Stimulated activated CD4-positive, alpha-beta T cell treated with anti-CD3 and anti-CD28 coated beads, Interleukin-15, amount 100 ng/mL, for 24 hours (primary cell): ENCODE measurements around the gene MTAP.

Source experiments
- DNase-seq: peaks from one replicate; pipeline ENCODE4 v3.0.0-alpha.2; 2020

The MTAP gene

DNA sequence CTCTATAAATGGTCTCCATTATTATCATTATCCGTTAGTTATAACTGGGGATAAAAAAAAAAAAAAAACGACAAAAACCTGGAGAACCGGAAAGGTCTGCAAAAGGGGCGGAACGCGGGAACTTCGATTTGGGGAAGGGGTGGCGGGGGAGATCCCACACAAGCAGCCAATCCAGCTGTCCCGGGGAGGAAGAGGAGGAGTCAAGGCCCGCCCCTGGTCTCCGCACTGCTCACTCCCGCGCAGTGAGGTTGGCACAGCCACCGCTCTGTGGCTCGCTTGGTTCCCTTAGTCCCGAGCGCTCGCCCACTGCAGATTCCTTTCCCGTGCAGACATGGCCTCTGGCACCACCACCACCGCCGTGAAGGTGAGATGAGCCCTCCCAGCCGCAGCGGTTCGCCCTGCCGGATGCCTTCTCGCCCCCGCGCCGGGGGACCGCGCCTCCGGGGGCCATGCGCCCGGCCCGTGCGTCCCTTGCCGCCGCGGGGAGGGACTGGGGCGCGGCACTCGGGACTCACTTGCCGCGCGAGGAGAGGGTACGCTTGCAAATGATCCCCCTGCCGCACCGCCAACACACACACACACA is at the start of gene MTAP:
TSS of gene MTAP (plus strand) at position 219 of the 583 bp plus-strand sequence. CDS start at position 332, 113 bp downstream.
- peak; percentile 91 for DNase-seq

DNA sequence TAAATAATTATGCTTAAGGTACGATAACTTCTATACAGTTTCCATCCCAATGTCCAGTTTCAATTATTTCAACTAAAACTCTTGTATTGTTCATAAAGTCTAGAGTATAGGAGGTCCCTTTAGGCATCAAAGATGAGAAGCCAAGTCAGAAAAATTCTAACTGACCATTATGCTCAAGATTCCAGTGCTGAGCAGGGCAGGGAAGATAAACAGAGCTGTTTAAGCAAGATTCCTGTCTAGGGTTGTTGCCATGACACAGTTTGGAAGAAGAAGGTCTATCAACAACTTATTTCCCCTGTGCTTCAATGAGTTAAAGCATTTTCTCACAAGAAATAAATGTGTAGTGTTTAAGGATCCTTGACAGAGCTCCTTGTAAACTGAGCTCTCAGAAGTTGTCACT is 48.9 kb upstream of the MTAP start:
- no peak for DNase-seq

DNA sequence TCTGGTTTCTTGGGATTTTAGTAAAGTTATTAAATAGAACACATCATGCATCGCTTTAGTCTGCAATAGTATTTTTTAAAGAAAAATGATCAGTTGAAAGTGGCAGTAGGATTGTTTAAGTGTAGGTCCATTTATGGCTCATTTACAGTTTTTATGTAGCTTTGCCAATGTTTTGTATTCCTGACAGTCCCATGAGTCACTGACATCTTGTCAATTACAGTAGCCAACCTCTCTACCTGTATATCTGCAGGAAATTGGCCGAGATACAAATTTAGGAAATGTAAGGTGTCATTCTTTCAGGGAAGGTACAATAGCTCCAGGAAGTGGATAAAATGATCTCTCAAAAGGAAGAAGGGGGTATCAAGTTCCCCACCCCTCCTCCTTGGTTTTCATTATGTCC is 47.7 kb upstream of the MTAP start:
- no peak for DNase-seq

DNA sequence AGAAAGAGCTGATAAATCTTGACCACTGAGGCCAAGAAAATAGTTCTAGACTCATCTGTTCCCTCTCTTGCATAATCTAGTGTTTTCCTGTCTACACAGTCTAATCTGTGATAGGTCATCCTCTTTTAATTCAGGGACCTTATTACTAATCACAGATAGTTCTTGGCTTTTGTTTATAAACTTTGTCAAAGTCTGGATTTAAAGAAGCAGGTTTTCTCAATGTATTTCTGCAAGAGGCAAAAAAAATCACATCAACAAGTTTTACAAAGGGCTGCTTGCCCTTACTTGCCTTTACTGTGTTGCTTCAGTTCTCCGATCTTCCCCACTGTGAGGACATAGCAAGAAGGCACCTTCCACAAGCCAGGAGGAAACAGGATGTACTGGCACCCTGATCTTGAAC is 43.9 kb upstream of the MTAP start:
- no peak for DNase-seq

DNA sequence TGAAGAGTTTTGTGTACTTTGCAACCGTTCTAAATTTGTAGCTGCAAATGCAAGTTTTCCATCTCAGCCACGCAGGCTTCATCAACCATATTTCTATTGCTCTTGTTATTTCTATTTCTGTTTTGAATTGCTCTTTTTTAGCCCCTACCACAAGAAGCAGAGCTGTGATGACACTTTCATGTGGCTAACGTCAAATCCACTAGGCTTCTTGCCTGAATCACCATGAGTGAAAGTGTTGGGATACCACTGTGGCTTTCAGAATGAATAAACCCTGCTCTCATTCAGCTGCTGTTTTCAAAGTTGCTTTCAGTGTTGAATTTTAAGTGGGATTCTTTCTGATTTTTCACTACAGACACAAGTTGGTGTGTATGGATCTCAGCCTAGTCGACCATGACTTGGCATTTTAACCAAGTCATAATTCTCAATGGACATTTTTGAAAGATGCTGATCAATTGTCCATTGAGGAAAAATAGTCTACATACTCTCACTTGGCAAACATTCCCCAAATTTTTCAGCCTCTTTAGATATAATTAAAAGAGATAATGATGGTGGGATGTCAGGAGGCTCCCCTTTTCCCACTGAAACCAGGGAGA is 41.0 kb upstream of the MTAP start:
- peak; percentile 45 for DNase-seq

DNA sequence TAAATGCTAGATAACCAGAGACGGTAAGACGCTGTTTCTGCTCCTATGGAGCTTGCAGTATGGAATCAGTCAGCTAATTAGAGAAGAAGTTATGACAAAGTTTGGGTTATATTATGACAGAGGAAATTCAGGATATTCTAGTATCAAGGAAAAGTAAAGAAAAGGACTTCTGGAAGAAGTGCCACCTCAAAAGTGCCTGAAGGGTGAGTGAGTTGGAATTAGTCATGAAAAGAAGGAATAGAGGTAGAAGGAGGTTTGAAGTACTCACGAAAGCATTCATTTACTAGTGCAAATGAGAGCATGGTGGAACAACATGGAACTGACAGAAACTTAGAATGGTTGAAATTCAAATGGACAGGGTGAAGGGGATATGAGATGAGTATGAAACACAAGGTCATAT is 40.4 kb upstream of the MTAP start:
- no peak for DNase-seq

DNA sequence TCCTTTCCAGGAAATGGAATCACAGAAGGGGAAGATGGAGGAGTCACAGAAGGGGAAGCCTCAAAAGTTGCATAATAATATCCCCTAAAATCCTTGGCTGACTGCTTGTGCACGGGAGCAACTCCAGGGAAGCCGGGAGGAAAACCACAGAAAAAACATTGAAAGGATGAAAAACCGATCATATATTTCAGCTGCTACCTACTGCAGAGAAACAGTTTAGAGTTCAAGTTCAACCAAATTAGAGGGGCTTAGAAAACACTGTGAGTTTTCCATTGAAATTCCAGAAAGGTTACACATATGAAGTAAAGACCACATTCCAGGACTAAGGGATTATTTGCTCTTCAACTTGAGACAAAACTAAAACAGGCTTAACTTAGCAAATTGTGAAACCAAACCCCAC is 37.6 kb upstream of the MTAP start:
- DNase-seq: no peak

DNA sequence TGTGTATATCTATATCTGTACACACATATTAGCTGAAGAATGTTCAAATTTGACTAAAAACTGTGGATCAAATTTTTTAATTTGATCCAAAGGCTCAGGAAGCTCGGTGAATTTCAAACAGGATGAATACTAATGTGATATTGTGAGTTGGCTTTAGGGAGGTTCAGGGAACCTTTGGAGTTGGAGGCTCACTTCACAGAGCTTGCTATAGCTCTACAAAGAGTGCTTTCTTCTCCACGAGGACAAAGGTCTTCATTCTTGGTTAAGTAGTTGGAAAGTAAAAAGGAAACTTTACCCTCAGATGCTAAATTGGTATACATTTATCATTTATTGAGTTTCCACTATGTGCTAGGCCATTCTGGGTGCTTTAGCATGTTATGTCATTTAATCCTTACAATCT is 36.3 kb upstream of the MTAP start:
- DNase-seq: no peak

DNA sequence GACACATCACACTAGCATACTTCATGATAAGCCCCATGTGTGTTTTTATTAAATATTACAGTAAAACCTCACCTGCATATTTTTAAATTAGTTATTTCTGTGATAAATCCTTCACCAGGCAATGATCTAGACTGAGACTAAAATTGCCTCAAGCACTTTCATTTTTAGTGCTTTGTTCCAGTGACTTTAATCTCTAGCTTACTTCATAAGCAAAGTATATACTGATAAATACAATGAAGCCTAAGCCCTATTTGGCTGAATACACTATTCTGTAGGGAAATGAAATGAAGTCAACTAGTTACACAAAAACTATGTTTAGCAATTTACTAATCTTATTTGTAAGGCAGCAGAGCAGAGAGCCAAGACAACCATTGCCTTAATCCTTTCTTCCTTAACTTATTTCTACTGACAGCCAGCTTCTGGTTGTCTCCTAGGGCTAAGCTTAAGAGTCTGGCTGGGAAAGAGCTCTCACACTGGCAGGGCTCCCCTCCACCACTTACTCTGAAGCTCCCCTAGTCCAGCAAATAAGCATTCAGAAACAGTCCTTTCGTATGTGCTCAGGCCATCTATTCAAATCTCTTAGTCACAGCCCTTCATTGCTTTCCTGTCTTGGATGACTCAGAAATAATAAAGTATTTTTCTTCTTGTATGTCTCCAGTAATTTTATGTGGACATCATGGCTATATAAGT is 31.4 kb upstream of the MTAP start:
- DNase-seq: no peak

DNA sequence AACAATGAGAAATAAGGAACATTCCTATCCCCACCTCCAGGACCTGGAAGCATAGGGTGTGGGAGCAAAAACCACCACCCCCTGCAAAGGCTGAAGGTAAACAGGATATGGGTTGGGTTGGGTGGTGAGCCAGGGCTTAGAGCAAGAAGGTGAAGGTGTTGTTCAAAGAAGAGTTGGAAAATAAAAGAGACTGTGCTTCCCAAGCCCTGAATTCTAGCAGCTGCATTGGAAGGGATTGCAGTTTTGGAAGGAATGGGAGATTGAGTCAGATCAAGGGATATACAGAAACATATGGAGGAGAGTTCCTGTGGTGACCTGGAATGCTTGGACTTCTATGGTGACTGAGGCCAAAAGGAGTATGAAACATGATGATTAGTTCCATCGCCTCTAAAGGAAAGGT is 24.7 kb upstream of the MTAP start:
- no peak for DNase-seq

DNA sequence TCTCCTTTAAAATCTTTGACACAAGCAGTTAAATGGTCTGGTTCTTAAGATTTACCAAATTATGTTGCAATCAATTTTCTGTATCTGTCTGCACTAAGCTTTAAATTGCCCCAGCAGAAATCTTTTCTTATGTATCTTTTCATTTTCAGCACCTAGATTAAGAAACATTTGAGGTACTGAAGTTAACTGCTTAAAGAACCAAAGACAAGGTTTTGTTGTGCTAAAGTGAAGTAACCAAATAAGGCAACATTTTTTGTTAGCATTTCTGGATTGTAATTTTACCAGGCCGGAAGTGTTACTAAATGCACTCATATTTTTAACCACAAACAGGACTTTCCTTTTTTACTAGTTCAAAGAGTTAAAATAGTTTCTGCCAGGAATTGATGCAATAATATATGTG is 24.1 kb upstream of the MTAP start:
- no peak for DNase-seq

DNA sequence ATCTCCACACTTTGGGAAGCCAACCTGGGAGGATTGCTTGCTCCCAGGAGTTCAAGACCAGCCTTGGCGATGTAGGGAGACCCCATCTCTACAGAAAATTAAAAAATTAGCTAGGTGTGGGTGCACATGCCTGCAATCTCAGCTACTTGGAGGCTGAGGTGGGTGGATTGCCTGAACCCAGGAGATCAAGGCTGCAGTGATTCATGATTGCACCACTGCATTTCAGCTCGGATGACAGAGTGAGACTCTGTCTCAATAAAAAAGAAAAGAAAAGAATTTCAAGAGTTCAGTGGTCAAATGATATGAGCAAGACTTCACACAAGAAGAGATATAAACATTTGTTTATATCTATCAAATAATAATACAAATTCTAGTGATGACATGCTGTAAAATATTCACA is 23.0 kb upstream of the MTAP start:
- no peak for DNase-seq

DNA sequence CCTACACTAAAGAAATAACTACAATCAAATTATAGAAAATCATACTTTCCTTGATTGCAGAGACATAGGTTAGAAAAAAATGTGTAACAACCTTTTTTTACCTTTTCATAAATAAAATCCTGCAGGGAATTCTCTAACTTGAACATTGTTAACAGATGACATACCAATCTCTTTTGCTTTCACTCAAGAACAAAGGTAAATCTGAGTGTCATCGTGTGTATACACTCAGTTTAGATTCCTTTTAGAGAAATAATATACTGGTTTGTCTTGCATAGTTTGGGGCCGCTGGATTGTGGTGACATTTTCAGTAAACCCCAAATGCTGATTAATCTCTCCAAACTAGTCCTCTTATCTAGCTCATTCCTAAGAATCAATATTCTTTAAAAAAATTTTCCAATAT is 20.8 kb upstream of the MTAP start:
- DNase-seq: no peak

DNA sequence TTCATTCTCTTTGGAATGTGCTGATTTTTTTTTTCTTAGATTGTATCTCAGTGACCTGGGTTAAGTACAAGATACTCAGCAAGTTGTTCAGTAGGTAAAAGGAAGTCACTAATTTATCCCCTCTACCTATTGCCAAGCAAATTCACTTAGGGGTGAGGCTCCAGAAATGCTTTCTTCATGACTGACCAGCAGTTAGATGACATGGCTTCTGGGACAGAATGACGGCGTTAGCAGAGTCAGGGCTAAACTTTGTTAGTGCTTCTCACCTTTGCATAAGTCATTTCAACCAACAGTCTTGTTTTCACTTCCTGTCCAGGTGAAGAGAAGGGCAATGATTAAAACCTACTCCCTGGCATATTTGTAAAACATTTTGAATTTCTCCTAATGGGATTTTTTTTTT is 20.2 kb upstream of the MTAP start:
- no peak for DNase-seq

DNA sequence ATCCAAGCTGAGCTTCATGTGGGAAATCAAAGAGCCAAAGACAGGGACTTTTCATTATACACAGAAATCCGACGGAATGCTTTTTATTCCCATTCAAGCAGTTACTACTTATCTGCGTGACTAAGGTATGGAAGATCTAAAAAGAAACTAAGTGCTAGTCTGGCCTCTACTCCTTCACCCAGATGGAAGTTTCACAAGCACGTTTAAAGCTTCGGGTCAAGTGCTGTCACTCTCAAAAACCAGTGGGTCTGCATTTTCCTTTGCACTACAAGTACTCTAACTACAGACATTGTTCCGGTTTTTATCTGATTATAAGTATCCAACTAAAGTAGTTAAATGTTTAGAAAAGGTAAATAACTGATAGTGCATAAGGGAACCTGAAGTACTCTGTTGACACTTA is 13.7 kb upstream of the MTAP start:
- DNase-seq: no peak

DNA sequence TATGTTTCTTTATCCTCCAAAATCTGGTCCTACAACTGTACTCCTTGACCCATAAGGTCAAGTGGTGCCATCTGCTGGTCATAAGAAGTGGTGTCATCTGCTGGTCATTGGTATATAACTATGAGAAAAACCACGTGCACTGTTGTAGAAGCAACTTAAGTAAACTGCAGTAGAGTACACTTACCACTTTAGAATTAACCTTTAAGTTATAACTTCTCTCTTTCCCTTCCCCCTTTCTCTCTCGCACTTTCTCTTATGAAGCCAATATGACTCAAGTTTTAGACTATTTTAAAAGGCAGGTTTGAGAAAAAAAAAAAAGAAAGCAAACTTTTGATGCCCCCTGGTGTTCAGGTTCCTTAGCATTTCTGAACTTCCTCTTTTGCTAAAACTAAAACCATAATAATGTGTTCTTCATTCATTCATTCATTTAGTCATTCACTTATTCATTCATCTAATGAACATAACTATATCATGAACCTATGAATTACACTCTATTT is 12.8 kb upstream of the MTAP start:
- peak; percentile 57 for DNase-seq

DNA sequence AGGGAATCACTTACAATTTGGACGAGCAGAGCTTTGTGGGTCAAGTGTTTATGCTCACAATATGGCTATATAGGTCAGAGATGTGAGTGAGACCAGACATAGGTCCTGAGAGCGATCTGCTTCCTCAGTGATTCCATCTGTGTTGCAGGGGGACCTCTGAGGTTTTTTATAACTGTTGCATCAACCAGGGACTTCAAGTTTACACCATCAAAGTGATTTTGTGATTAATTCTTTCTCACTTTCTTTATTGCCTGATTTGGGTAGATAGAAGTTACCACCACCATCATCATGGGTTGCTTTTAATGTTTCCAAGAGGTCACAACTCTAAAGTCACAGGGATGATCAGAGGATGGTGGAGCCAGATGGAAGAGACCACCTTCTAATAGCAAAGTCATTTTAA is 7.0 kb upstream of the MTAP start:
- DNase-seq: no peak

DNA sequence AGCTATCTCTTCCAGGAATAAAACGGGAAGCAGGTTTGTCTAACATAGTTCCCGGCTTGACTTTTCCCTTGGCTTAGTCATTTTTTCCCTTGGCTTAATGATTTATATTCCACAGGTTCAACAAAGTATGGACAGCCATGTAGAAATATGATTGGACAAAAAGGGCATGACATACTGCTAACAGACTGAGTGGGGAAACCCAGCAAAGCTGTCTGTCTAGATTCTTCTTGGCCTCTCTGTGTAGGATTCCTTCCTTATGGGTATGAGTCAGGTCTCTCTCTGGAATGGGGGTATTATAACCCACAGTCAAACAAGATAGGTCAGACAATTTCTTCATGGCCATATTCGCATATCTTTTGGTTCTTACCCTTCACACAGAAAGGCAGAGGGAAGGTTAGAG is 5.7 kb upstream of the MTAP start:
- no peak for DNase-seq

DNA sequence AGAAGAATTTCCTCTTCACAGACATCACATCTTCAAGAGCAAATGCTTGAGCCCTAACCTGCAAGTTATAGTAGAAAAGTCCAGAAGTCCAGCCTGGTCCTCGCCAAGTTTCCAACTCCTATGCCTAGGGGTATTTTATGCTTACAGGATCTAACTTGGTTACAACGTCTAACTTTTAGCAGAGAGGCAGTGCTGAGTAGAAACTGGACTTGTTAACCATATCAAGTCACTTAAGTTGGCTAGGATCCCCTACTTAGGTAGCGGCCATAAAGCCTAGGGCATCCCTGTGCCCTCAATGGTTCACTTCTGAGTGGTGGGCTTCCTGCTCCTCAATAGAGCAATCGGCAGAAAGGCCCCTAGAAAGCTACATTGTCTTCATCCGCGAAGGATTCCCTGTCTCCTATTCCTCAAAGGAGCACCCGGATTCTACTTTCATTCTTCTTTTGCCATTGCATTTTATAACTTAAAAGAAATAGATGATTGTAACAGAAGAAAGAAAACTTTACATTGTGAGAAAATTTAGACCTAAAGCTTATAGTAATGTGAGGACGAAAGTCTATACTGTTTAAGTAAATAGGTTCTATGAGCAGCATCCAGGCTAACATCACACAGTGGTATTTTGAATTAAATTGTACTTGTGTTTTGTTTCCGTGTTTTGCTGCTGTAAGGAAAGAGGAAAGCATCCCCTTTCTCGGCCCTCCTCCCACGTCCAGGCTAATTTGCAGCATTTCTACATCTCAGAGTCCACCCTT is 1.3 kb upstream of the MTAP start:
- no peak for DNase-seq

DNA sequence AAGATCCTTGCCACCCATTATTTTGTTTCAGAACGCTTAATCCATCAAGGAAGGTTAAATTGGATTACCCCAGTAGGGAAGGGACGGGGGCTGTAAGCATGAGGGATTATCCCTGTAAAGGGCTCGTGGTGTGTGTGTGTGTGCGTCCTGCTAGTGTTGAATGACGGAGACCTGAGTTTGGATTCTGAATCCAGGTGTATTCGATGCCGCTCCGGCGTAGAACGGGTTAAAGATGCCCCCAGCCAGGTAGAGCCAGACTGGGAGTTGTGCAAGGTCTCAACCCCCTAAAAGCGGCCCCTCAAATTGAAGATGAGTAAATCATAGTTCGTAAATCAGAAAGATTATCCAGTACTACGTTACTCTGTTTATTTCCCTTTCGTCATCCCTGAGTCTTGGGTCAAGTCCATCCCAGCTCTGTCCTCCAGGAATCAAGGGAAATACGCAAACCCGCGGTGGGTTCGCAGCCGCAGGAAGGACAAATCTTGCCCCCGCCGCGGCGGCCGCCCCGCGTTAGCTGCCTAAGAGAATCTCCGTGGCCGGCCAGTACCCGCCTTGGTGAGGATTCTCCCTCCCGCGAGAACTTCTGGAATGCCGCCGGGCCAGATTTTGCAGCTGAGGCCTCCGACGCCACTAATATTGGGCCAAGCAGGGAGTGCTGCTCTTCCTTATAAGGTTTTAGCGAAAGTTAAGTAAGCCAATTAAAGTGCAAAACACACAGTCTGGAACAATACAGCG is 586 bp upstream of the MTAP start:
- peak; percentile 40 for DNase-seq

DNA sequence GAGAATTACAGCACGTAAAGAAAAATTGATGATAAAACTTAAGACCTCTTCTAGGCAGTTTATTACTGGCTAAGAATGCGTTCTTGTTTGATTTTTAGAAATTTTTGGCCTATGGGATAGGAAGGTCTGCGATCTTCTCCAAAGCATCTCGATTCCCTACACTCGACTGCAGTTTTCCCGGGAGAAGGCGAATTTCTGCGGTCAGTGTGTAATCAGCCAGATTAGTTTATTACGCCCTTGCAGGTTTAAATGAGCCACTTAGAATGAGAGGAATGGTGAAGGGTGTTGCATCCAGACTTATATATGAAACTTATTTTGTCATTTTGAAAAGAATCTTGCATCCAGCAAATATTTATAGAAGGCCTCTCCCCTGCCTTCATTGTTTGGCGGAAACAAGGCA is 1.2 kb downstream of the MTAP start:
- no peak for DNase-seq

DNA sequence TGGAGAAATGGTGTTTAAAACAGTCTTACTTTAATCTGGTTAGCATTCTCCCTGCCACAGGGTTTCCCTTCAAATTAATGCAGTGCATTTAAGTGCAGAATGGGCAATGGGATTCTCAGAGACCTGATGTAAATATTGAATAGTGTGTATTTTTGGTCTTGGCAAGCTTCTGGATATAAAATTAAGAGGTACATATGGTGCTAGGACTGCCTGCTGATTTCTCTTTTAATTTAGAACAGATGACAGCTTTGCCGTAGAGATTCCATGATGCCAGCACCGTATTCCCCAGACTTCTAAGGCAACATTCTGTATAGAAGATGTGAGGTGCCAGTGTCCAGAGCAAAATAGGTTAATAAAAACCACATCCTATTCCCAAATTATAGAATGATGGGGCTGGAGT is 1.9 kb downstream of the MTAP start:
- no peak for DNase-seq

DNA sequence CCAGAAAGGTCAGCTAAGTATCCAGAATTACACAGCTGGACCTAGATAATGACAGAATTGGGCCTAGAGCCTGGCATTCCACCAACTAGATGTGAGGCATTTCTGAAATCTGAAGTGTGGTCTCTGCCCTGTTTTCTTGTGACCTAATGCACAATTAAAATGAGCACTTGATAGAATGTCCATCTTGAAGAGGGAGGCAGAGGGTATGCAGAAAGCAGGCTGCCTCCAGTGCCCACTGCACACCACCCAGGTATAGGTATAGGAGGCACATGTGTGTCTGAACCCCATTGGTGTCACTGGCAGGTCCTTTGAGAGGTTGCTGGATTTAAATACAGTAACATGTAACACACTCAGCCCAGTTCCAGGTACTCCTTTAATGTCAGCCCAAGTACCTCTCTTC is 2.4 kb downstream of the MTAP start:
- no peak for DNase-seq
